LoVo (cell line): Measurements from ENCODE around the gene HERPUD2.
A peak's percentile ranks its signal among the peaks of the same experiment; 100 is the strongest.

Experiments used
- DNase-seq: peaks from one replicate; pipeline ENCODE4 v3.0.0-alpha.2; 2016; ENCODE audit warnings: low spot score

Gene HERPUD2, protein sequence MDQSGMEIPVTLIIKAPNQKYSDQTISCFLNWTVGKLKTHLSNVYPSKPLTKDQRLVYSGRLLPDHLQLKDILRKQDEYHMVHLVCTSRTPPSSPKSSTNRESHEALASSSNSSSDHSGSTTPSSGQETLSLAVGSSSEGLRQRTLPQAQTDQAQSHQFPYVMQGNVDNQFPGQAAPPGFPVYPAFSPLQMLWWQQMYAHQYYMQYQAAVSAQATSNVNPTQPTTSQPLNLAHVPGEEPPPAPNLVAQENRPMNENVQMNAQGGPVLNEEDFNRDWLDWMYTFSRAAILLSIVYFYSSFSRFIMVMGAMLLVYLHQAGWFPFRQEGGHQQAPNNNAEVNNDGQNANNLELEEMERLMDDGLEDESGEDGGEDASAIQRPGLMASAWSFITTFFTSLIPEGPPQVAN

DNA sequence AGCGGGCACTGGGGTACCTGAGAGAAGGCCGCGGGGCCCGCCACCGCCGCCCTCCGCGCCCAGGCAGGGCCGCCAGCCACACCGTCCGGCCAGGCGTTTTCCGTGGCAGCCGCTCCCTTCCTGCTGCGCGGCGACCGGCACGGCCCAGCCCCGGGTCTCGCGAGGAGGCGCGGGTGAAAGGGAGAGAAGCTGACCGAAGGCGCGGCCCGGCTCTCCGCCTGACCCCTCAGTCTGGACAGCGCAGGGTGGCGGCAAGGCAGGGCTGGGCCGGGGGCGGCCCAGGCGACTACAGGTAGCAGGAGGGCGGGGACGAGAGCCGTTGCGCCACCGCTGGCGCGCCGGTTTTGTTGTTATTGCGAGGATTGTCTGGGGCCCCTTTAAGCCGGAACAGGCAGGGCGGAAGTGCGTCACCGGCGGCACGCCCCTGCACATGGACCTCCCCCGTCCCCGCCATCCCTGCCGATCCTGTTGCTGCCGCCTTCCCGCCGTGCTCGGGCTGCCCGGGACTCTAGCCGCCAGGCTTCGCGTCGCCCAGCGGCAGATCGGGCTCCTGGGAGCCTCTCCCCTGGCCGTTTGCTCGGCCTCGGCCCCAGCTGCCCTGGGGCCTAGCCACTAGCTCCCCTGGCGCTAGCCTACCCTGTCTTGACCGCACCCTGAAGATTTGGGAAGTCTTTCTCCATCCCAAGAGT lies at the start of gene HERPUD2:
TSS of gene HERPUD2 (minus strand) at position 352 of the 689 bp plus-strand sequence. CDS start 805 bp downstream, outside the sequence.
- DNase-seq = peak; percentile 98

DNA sequence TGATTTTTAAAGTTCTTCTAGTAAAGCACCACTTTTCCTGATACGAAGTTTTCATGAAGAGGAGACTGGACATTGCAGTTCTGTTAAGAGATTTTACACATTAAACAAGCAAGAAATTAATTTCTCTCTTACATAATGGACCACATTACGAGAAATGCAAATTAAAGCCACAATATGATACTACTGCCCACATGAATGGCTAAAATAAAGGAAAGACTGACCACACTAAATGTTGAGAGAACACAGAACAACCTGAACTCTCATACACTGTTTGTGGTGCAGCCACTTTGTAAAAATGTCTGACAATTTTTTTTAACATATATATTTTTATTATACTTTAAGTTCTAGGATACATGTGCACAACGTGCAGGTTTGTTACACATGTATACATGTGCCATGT lies 44.0 kb upstream of the HERPUD2 start:
- DNase-seq = no peak

DNA sequence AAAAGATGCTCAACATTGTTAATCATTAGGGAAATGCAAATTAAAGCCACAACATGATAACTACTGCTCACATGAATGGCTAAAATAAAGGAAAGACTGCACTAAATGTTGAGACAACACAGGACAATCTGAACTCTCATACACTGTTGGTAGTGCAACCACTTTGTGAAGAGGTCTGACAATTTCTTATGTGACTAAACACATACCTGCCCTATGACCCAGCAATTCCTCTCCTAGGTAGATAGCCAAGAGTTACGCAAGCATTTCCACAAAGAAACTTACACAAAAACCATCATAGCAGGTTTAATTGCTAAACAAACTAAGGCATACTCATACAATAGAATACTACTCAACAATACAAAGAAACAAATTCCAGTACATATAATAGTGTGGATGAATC lies 41.8 kb upstream of the HERPUD2 start:
- peak; percentile 29 for DNase-seq

- DNase-seq = no peak
Observed at GRCh38 chr7:35735396-35735795, 40.5 kb upstream of the HERPUD2 start.

DNA sequence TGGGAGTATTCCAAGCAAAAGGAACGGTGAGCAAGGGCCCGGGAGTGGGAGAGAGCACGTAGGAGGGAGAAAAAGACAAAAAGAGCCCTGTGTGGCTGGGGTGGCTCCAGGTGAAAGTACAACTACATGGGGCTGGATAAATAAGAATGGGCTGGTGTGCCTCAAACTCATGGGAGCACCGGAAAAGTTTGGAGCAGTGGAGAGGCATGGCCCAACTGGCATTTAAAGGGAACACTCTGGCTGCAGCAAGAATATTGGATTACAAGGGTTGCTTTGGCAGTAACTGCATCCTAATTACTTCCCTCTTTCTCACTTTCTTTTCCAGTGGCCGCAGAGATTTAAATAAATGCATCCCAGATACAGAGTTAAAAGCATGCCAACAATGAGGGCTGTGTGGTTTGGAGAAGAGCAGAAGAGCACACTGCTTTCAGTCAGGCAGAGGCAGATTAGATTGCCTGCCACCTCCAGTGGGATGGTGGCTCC lies 39.1 kb upstream of the HERPUD2 start:
- DNase-seq = no peak

DNA sequence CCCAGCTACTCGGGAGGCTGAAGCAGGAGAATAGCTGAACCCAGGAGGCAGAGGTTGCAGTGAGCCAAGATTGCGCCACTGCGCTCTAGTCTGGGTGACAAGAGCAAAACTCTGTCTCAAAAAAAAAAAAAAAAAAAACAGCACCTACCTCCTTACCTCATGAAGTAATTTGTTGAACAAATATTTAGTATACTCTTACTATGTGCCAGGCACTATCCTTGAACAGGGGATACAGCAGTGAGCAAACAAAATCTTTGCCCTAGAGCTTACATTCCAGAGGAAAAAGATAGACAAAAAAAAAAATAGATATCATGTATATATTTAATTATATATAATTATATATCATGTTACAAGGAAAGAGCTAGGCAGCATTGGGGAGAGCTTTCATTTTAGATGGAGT lies 36.4 kb upstream of the HERPUD2 start:
- DNase-seq = no peak

GRCh38 chr7:35729061-35729783 lies 34.3 kb upstream of the HERPUD2 start:
- DNase-seq = no peak

- DNase-seq = no peak
Observed at GRCh38 chr7:35728412-35729060, 33.6 kb upstream of the HERPUD2 start.

- DNase-seq = no peak
Observed at GRCh38 chr7:35727571-35727970, 32.6 kb upstream of the HERPUD2 start.

DNA sequence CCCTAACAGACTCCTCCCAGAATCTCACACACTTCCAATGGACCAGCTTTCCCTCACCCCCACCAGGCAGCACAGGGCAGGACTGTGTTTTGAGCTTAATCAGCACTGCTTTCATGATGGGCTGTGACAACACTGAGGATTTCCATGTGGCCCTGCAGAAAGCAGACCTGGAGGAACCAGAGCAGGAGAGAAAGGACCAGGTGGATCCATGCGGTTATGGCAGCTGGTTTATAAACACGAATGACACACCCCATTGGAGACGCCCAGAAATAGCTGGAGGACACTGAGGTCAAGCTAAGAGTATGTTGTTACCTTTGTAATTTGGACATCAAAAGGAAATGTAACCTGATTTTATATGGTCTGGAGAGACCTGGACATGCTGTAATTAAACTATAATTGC lies 31.7 kb upstream of the HERPUD2 start:
- no peak for DNase-seq

- DNase-seq = no peak
Observed at GRCh38 chr7:35725280-35725680, 30.3 kb upstream of the HERPUD2 start.

DNA sequence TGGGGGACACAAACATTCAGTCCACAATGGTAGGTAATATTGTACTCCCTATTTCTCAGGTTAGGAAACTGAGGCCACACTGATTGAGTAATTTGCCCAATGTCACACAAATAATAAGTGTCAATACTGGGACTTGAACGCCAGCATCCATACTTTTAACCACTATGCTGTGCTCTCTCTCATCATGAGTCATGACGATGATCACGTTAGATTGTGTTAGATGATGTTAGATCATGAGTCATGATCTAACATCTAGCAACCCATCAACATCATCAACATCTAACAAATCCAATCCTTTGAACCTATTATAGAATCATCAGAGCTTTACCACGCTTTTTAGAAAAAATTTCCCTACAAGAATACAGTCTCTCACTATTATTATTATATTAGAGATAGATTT lies 28.1 kb upstream of the HERPUD2 start:
- DNase-seq = no peak

DNA sequence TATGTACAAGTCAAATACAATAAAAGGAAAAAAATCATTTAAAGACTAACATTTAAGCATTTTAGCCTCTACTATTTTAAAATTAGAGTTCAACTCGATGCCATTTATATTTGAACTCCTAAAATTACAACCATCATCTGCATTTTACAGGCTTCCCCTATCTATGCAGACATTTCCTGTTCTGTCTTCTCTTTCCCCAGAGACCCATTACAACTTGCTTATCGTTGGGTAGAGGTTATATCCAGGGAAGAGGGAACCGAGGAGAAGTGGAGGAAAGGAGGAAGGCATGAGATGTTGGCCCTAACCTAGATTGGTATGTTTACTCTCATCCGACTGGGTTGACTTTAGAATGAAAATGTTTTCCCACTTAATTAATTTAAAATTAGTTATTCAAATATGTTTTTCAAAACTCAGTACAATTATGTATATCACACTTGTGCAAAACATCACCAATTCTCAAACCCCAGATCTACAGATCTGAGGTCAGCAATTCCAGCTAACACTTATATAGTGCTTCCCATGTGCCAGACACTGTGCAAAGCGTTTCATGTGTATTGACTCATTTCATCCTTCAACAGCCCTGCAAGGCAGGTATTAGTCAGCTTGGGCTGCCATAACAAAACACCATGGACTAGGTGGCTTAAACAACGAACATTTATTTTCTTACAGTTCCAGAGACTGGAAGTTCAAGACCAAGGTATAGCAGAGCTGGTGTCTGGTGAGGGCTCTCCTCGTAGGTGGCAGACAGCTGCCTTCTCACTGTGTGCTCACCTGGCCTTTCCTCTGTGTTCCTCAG lies 27.3 kb upstream of the HERPUD2 start:
- DNase-seq = no peak

- no peak for DNase-seq
Observed at GRCh38 chr7:35721288-35721687, 26.4 kb upstream of the HERPUD2 start.

- DNase-seq = no peak
Observed at GRCh38 chr7:35720849-35721248, 25.9 kb upstream of the HERPUD2 start.

- DNase-seq = no peak
Observed at GRCh38 chr7:35720032-35720431, 25.1 kb upstream of the HERPUD2 start.

DNA sequence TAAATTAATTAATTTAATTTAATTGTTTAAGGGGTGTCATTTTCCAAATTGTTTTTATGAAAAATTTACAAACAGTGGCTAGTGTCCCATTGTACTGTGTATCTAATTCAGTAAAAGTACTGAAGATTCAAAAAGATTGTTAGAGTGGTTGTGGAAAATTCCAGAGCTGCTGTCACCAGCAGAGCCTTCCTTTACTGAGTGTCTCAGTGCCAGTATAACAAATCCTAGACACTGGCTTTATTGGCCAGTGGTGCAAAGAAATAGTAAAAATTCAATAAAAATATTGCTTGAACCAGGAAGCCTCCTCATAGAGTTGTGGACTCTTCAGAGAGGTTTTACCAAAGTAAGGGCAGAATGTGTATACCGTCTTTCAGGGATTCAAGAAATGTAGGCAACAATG lies 23.1 kb upstream of the HERPUD2 start:
- DNase-seq = no peak

DNA sequence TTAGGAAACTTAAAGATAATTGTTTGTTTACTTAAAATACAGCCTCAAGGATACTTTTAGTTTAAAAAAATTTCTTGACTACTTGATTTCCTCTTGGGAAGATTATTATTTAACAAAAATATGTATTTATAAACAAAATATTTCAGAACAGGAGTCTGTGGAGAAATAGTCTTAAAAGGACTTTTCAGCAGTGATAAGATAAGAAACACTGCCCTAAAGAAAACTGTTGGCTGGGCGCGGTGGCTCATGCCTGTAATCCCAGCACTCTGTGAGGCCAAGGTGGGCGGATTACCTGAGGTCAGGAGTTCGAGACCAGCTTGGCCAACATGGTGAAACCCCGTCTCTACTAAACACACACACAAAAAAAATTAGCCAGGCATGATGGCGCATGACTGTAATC lies 22.6 kb upstream of the HERPUD2 start:
- DNase-seq = no peak

GRCh38 chr7:35717013-35717412 lies 22.1 kb upstream of the HERPUD2 start:
- DNase-seq = no peak

DNA sequence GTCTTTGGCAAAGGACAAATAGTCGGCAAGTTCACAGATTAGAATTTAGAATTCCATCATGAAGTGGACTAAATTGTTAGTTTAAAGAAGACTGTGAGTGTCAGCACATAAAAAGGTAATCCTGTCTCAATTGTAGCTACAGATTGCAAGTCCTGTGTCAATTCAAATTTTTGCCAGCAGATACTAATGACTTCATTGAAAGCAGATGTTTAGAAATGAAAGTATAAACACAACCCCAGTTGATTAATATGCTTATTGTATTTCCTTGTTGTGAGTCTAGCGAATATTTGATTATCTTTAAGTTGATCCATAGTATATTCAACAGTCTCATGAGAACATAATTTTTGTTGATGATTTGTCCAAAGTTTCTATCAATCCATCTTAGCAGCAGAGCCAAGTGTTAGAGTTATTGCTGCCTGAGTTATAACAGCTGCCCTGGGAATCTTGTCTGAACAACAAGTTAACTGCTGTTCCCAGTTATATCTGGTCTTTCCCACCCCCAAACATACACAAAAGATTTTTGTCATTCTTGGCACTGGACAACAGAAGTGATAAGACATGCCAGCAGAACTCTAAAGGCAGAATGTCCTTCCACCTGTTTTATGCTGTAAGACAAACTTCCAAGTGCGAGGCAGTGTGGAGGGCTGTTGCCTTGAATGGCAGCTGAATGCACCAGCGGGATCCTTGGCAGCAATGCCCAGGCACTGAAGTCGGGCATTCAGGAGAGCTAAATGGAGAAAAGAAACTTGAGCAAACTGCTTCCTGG lies 21.3 kb upstream of the HERPUD2 start:
- DNase-seq = no peak

DNA sequence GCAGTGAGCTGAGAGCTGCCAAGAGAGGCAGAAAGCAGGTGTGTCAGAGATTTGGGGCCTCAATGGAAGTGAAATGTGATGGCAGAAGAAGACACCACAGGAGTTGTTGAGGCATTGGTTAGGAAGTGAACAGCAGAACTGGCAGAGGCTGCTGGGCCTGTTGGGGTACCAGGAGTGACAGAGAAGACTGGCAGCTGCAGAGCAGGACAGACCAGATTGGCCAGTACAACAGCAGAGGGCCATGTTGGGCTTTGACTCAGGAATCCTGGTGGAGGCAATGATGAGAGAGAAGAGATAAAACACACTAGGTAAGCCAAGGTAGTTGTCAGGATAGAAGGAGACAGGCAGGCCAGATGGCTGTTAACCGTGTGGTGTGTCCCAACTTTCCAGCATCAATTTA lies 19.9 kb upstream of the HERPUD2 start:
- DNase-seq = no peak
